Mesendoderm (in vitro differentiated cells): ENCODE measurements around the gene UFSP1.
A peak's percentile ranks its signal among the peaks of the same experiment; 100 is the strongest.

Experiments
- DNase-seq: peaks from one replicate; pipeline ENCODE4 v3.0.0; 2013
- H2AK5ac ChIP-seq: 2 replicates; pipeline ENCODE4 v1.6.1; 2013; ENCODE audit warnings: low read length, inconsistent platforms
- H2BK120ac ChIP-seq: 2 replicates; pipeline ENCODE4 v1.6.1; 2013; ENCODE audit warnings: low read depth, mild to moderate bottlenecking, low read length, moderate library complexity, mixed read lengths
- H2BK15ac ChIP-seq: replicated peaks from 2 replicates; pipeline ENCODE4 v1.6.1; 2013; ENCODE audit warnings: low read depth, mild to moderate bottlenecking, moderate library complexity
- H2BK5ac ChIP-seq: 2 replicates; pipeline ENCODE4 v1.6.1; 2013; ENCODE audit warnings: low read length, inconsistent platforms
- H3K18ac ChIP-seq: 2 replicates; pipeline ENCODE4 v1.6.1; 2013; ENCODE audit warnings: mild to moderate bottlenecking, low read length, mixed read lengths
- H3K23ac ChIP-seq: one replicate; pipeline ENCODE4 v1.6.1; 2013; ENCODE audit warnings: low read length
- H3K27ac ChIP-seq: 2 replicates; pipeline ENCODE4 v1.5.1; 2013; ENCODE audit warnings: low read depth, mild to moderate bottlenecking, inconsistent platforms, low read length, moderate library complexity
- H3K27me3 ChIP-seq: 2 replicates; pipeline ENCODE4 v1.6.1; 2013; ENCODE audit warnings: low read length, control low read depth, mild to moderate bottlenecking, inconsistent platforms; ENCODE audit not compliant: insufficient read depth, poor library complexity
- H3K36me3 ChIP-seq: 2 replicates; pipeline ENCODE4 v1.6.1; 2013; ENCODE audit warnings: low read length, inconsistent platforms; ENCODE audit not compliant: control insufficient read depth, insufficient read depth
- H3K4ac ChIP-seq: one replicate; pipeline ENCODE4 v1.6.1; 2013; ENCODE audit warnings: low read depth, mild to moderate bottlenecking, low read length, moderate library complexity
- H3K4me1 ChIP-seq: 2 replicates; pipeline ENCODE4 v1.6.1; 2013; ENCODE audit warnings: low read depth, low read length, inconsistent platforms; ENCODE audit not compliant: control insufficient read depth
- H3K4me2 ChIP-seq: 2 replicates; pipeline ENCODE4 v1.6.1; 2013; ENCODE audit warnings: low read length
- H3K4me3 ChIP-seq: 2 replicates; pipeline ENCODE4 v1.5.1; 2013; ENCODE audit warnings: mild to moderate bottlenecking, low read length
- H3K56ac ChIP-seq: one replicate; pipeline ENCODE4 v1.6.1; 2013; ENCODE audit warnings: low read length
- H3K79me1 ChIP-seq: 2 replicates; pipeline ENCODE4 v1.6.1; 2013; ENCODE audit warnings: low read length, inconsistent platforms
- H3K79me2 ChIP-seq: 2 replicates; pipeline ENCODE4 v1.6.1; 2013; ENCODE audit warnings: mild to moderate bottlenecking, low read length; ENCODE audit not compliant: control insufficient read depth, insufficient read depth
- H3K9ac ChIP-seq: 2 replicates; pipeline ENCODE4 v1.6.1; 2013; ENCODE audit warnings: low read length, inconsistent platforms
- H4K5ac ChIP-seq: one replicate; pipeline ENCODE4 v1.6.1; 2013; ENCODE audit warnings: low read length
- H4K8ac ChIP-seq: one replicate; pipeline ENCODE4 v1.6.1; 2013; ENCODE audit warnings: low read depth, mild to moderate bottlenecking, control low read depth, low read length, moderate library complexity
- WGBS: extraction: QIAGEN DNeasy Blood & Tissue Kit; methylation state at CpG from one replicate; pipeline ENCODE4 v1.1.7; 2013; ENCODE audit warnings: low lambda C conversion rate, missing lambda C conversion rate; ENCODE audit not compliant: insufficient coverage; ENCODE audit errors: extremely low coverage; 5-methylcytosine and 5-hydroxymethylcytosine counted together

The UFSP1 gene

GRCh38 chr7:100881136-100881535, 8.4 kb downstream of the UFSP1 start:
- Histone ChIP-seq H2BK120ac (no peak overlapping the region), H3K36me3 (peaks cover 38% of the 10 kb centered on the region), H2BK5ac (no peak overlapping the region), H3K79me2 (peaks cover 52% of the 10 kb centered on the region), H4K8ac (no peak overlapping the region), H3K18ac (no peak overlapping the region), H3K4me1 (peaks cover 4% of the 10 kb centered on the region), H3K27me3 (no peaks in the 10 kb centered on the region), H3K4me3 (no peak overlapping the region), H2AK5ac (no peak overlapping the region), H3K4me2 (no peak overlapping the region), H3K23ac (no peak overlapping the region), H3K56ac (no peak overlapping the region), H3K79me1 (peaks cover 18% of the 10 kb centered on the region), H4K5ac (no peak overlapping the region), H3K4ac (no peak overlapping the region), H3K9ac (no peak overlapping the region), H3K27ac (no peak overlapping the region), H2BK15ac (no peak overlapping the region)
- DNase-seq = no peak
- no CpG with 5 or more reads among the region's 20 CpGs for WGBS

- WGBS = no CpG with 5 or more reads among the region's 7 CpGs
- H3K9ac ChIP-seq = no peak overlapping the region
Measured at GRCh38 chr7:100880645-100881044, 8.9 kb downstream of the UFSP1 start.

GRCh38 chr7:100879685-100880261, 9.7 kb downstream of the UFSP1 start:
- Histone ChIP-seq H3K4ac (no peak overlapping the region), H4K8ac (no peak overlapping the region), H2AK5ac (no peak overlapping the region), H3K36me3 (peaks cover 27% of the 10 kb centered on the region), H3K27ac (no peak overlapping the region), H2BK120ac (no peak overlapping the region), H4K5ac (no peak overlapping the region), H3K23ac (no peak overlapping the region), H2BK5ac (no peak overlapping the region), H3K27me3 (no peaks in the 10 kb centered on the region), H3K4me2 (no peak overlapping the region), H3K4me3 (no peak overlapping the region), H3K4me1 (peaks cover 4% of the 10 kb centered on the region), H3K9ac (no peak overlapping the region), H3K79me1 (peaks cover 17% of the 10 kb centered on the region), H3K56ac (no peak overlapping the region), H3K79me2 (peaks cover 62% of the 10 kb centered on the region), H2BK15ac (no peak overlapping the region), H3K18ac (no peak overlapping the region)
- DNase-seq = no peak
- WGBS = no CpG with 5 or more reads among the region's 11 CpGs

More at GRCh38 chr7:100880645-100881044, 8.9 kb downstream of the UFSP1 start:
- Histone ChIP-seq H2AK5ac (no peak overlapping the region), H3K27me3 (no peaks in the 10 kb centered on the region), H4K5ac (no peak overlapping the region), H3K4me3 (no peak overlapping the region), H3K36me3 (peaks cover 35% of the 10 kb centered on the region), H3K23ac (no peak overlapping the region), H2BK120ac (no peak overlapping the region), H3K79me2 (peaks cover 57% of the 10 kb centered on the region), H2BK15ac (no peak overlapping the region), H2BK5ac (no peak overlapping the region), H3K4ac (no peak overlapping the region), H3K79me1 (peaks cover 18% of the 10 kb centered on the region), H3K4me1 (peaks cover 4% of the 10 kb centered on the region), H3K4me2 (no peak overlapping the region), H3K27ac (no peak overlapping the region), H4K8ac (no peak overlapping the region), H3K56ac (no peak overlapping the region), H3K18ac (no peak overlapping the region)
- DNase-seq = no peak

- Histone ChIP-seq H3K9ac (no peak overlapping the region), H2BK5ac (no peak overlapping the region), H3K79me2 (peaks cover 62% of the 10 kb centered on the region), H3K4ac (no peak overlapping the region), H3K27ac (no peak overlapping the region), H2BK120ac (no peak overlapping the region), H3K27me3 (no peaks in the 10 kb centered on the region), H3K4me2 (no peak overlapping the region), H2BK15ac (no peak overlapping the region), H3K36me3 (peaks cover 21% of the 10 kb centered on the region), H3K56ac (no peak overlapping the region), H2AK5ac (no peak overlapping the region), H4K5ac (no peak overlapping the region), H4K8ac (no peak overlapping the region), H3K18ac (no peak overlapping the region), H3K23ac (no peak overlapping the region), H3K4me3 (no peak overlapping the region), H3K4me1 (peaks cover 4% of the 10 kb centered on the region), H3K79me1 (peaks cover 16% of the 10 kb centered on the region)
- WGBS = no CpG with 5 or more reads among the region's 6 CpGs
- DNase-seq = no peak
Measured at GRCh38 chr7:100878685-100879084, 10.8 kb downstream of the UFSP1 start.

- Histone ChIP-seq H2AK5ac (no peak overlapping the region), H3K27ac (no peak overlapping the region), H3K4me2 (no peak overlapping the region), H4K8ac (no peak overlapping the region), H3K56ac (no peak overlapping the region), H3K79me1 (peaks cover 14% of the 10 kb centered on the region), H3K79me2 (peaks cover 60% of the 10 kb centered on the region), H3K18ac (no peak overlapping the region), H3K4me1 (peaks cover 4% of the 10 kb centered on the region), H3K36me3 (peaks cover 22% of the 10 kb centered on the region), H3K9ac (no peak overlapping the region), H2BK15ac (no peak overlapping the region), H4K5ac (no peak overlapping the region), H2BK120ac (no peak overlapping the region), H3K23ac (no peak overlapping the region), H2BK5ac (no peak overlapping the region), H3K27me3 (no peaks in the 10 kb centered on the region), H3K4me3 (no peak overlapping the region), H3K4ac (no peak overlapping the region)
- DNase-seq = no peak
- no CpG with 5 or more reads among the region's 7 CpGs for WGBS
Measured at GRCh38 chr7:100878013-100878412, 11.5 kb downstream of the UFSP1 start.

- WGBS = no CpG with 5 or more reads among the region's 39 CpGs
- H2BK5ac ChIP-seq = peak overlapping the region; percentile 46
- H3K9ac ChIP-seq = peak overlapping the region; percentile 100
- H3K79me1 ChIP-seq = peaks cover 9% of the 10 kb centered on the region
- peak overlapping the region; percentile 48 for H2BK120ac ChIP-seq
- no peak for DNase-seq
- H3K23ac ChIP-seq = peak overlapping the region; percentile 72
- H3K27ac ChIP-seq = peak overlapping the region; percentile 85
- peak overlapping the region; percentile 98 for H3K4ac ChIP-seq
- H2BK15ac ChIP-seq = no peak overlapping the region
- H2AK5ac ChIP-seq = peak overlapping the region; percentile 92
- peak overlapping the region; percentile 100 for H3K4me3 ChIP-seq
- no peaks in the 10 kb centered on the region for H3K27me3 ChIP-seq
- H4K8ac ChIP-seq = peak overlapping the region; percentile 29
- H3K18ac ChIP-seq = peak overlapping the region; percentile 89
- H3K4me1 ChIP-seq = peaks cover 4% of the 10 kb centered on the region
- peaks cover 17% of the 10 kb centered on the region for H3K36me3 ChIP-seq
- no peak overlapping the region for H4K5ac ChIP-seq
- peak overlapping the region; percentile 100 for H3K56ac ChIP-seq
- H3K4me2 ChIP-seq = peak overlapping the region; percentile 73
- peaks cover 49% of the 10 kb centered on the region for H3K79me2 ChIP-seq
Measured at GRCh38 chr7:100875356-100875751, 14.2 kb downstream of the UFSP1 start.
